Measurements from ENCODE around the gene ATP8A2.

GRCh38 chr13:26007261-26008125 lies 635.7 kb downstream of the ATP8A2 start:
- TF ChIP-seq CTCF (IDR thresholded peaks at IDR 0.05) (no peak), POLR2A (IDR thresholded peaks at IDR 0.05) (no peak)
